ENCODE data around the gene C2orf72.
"Not testable (repeated sequence)": the region's sequence is repeated elsewhere in the genome, so short reads cannot be mapped to it uniquely, and the experiment has no call there.

The C2orf72 gene

GRCh38 chr2:231043796-231044195 is 6.5 kb downstream of the C2orf72 start:
- no peak for DNase-seq (ENCODE audit: low read depth in 2 of 2)

- DNase-seq (ENCODE audit: low read depth in 2 of 2) = no peak
Measured at GRCh38 chr2:231046916-231047273, 9.6 kb downstream of the C2orf72 start.

GRCh38 chr2:231047274-231047922 is 10.1 kb downstream of the C2orf72 start:
- no peak for DNase-seq (ENCODE audit: low read depth in 2 of 2)

- DNase-seq (ENCODE audit: low read depth in 2 of 2) = no peak
Measured at GRCh38 chr2:231047923-231048915, 10.9 kb downstream of the C2orf72 start.

- no peak for DNase-seq (ENCODE audit: low read depth in 2 of 2)
Measured at GRCh38 chr2:231049286-231050017, 12.1 kb downstream of the C2orf72 start.

GRCh38 chr2:231050018-231050901 is 12.9 kb downstream of the C2orf72 start:
- DNase-seq (ENCODE audit: low read depth in 2 of 2) = no peak

- no peak for DNase-seq (ENCODE audit: low read depth in 2 of 2)
Measured at GRCh38 chr2:231051116-231051515, 13.8 kb downstream of the C2orf72 start.

- peak; percentile 39 for DNase-seq (ENCODE audit: low read depth in 2 of 2)
Measured at GRCh38 chr2:231052494-231053451, 15.4 kb downstream of the C2orf72 start.

GRCh38 chr2:231053846-231054245 is 16.5 kb downstream of the C2orf72 start:
- DNase-seq (ENCODE audit: low read depth in 2 of 2) = no peak

- DNase-seq (ENCODE audit: low read depth in 2 of 2) = peak; percentile 80 to 83
Measured at GRCh38 chr2:231056453-231057416, 19.4 kb downstream of the C2orf72 start, which contains the start of gene PSMD1. TSS of gene PSMD1 (plus strand) at chr2:231056867. CDS start at chr2:231057026, 159 bp downstream.

GRCh38 chr2:231057590-231057989 is 20.3 kb downstream of the C2orf72 start:
- no peak for DNase-seq (ENCODE audit: low read depth in 2 of 2)

GRCh38 chr2:231058761-231059550 is 21.6 kb downstream of the C2orf72 start:
- no peak for DNase-seq (ENCODE audit: low read depth in 2 of 2)

GRCh38 chr2:231059756-231060155 is 22.4 kb downstream of the C2orf72 start:
- no peak for DNase-seq (ENCODE audit: low read depth in 2 of 2)

GRCh38 chr2:231062776-231063175 is 25.5 kb downstream of the C2orf72 start:
- DNase-seq (ENCODE audit: low read depth in 2 of 2) = no peak

- no peak for DNase-seq (ENCODE audit: low read depth in 2 of 2)
Measured at GRCh38 chr2:231063347-231063746, 26.0 kb downstream of the C2orf72 start.

GRCh38 chr2:231065966-231066365 is 28.6 kb downstream of the C2orf72 start:
- DNase-seq (ENCODE audit: low read depth in 2 of 2) = no peak

- DNase-seq (ENCODE audit: low read depth in 2 of 2) = not testable (repeated sequence)
Measured at GRCh38 chr2:231067531-231067930, 30.2 kb downstream of the C2orf72 start.
